GM12878 (cell line): ENCODE measurements around the gene POLE2.

Experiments
- CHD1 ChIP-seq: IDR thresholded peaks from 2 replicates; pipeline ENCODE4 v1.6.1; 2012; ENCODE audit warnings: low read depth, low read length, improper control_type of control experiment
- CHD2 ChIP-seq: IDR thresholded peaks from 2 replicates; pipeline ENCODE4 v1.6.1; 2011; ENCODE audit warnings: low read depth, low read length, improper control_type of control experiment, borderline replicate concordance
- HDAC2 ChIP-seq: fragments of 200-600 bp; sonication (generic); IDR thresholded peaks from 2 replicates; pipeline ENCODE4 v1.6.1; 2017
- PAX8 ChIP-seq: fragments of 450-650 bp; IDR thresholded peaks from 2 replicates; pipeline ENCODE4 v1.6.1; 2017; ENCODE audit warnings: mild to moderate bottlenecking, moderate library complexity
- SMAD1 ChIP-seq: fragments of 450-650 bp; IDR thresholded peaks from 2 replicates; pipeline ENCODE4 v1.6.1; 2018; ENCODE audit warnings: mild to moderate bottlenecking, low read depth; ENCODE audit not compliant: partially characterized antibody
- SMC3 ChIP-seq: IDR thresholded peaks from 2 replicates; pipeline ENCODE4 v1.6.1; 2011; ENCODE audit warnings: low read length, improper control_type of control experiment, borderline replicate concordance
- YY1 ChIP-seq: IDR thresholded peaks from 2 replicates; pipeline ENCODE4 v1.6.1; 2011; ENCODE audit warnings: low read depth, mild to moderate bottlenecking, low read length
- ZNF274 ChIP-seq: IDR thresholded peaks from one replicate; pipeline ENCODE4 v1.8.0; 2011; ENCODE audit not compliant: insufficient read length, insufficient read depth
- TF ChIP-seq, protein P1 (sequence below): IDR thresholded peaks from 2 replicates; pipeline ENCODE4 v1.6.1; 2012; ENCODE audit warnings: low read depth, low read length, improper control_type of control experiment
- TF ChIP-seq, protein P2 (sequence below), 3 experiments: IDR thresholded peaks in 2 of 3; conservative IDR thresholded peaks in 1 of 3; 2 replicates each; pipeline ENCODE4 v1.5.1; 2011; ENCODE audit warnings: low read depth in 3 of 3, low read length in 3 of 3, mild to moderate bottlenecking in 3 of 3, control low read depth in 2 of 3, moderate library complexity in 2 of 3, inconsistent platforms in 1 of 3, mixed read lengths in 1 of 3; ENCODE audit not compliant: control insufficient read depth in 2 of 3, insufficient read depth in 1 of 3; ENCODE audit errors: extremely low read depth in 1 of 3
- TF ChIP-seq, protein P3 (sequence below): fragments of 450-650 bp; formaldehyde crosslinking; IDR thresholded peaks from 2 replicates; pipeline ENCODE4 v1.5.0; 2022; ENCODE audit warnings: mild to moderate bottlenecking, missing genetic modification characterization
- TF ChIP-seq, protein P4 (sequence below): IDR thresholded peaks from 2 replicates; pipeline ENCODE4 v1.6.1; 2011; ENCODE audit warnings: low read depth, low read length, improper control_type of control experiment, borderline replicate concordance

DNA sequence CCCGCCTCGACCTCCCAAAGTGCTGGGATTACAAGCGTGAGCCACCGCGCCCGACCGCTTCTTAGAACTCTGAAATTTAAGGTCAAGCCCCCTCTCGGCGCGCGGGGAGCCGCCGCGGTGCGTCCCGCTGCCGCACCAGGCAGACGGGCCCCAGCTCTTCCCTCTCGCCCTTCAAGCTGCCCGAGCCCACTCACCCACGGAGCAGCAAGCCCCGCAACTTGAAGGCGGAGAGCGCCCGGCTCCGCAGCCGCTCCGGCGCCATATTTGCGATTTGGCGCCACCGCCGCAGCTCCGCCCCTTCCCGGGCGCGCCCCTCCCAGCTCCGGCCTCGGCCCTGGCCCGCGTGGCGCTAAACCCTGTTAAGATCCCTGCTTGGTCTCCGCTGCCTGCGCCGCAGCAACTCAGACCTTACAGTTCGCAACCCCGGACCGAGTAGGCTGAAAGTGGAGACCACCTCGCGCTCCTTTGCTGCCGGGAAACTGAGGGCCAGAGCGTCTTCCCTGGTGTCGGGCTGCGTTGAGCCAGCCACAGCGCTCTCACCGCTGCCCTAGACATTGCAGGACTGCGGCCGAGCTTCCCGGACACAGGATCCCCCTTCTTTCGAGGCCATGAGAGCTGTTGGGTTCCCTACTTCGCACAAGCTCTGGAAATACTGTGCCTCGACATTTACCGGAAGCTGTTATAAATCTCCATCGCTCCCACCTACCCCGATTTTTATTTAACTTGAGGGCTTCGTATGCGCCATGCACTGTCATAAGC, at the start of gene POLE2:
- no peak for TF ChIP-seq CHD1
- peak; percentile 97 for TF ChIP-seq YY1
- no peak for TF ChIP-seq CHD2
- no peak for TF ChIP-seq ZNF274
- TF ChIP-seq SMC3: no peak
- no peak for TF ChIP-seq PAX8
- TF ChIP-seq, protein P1, sequence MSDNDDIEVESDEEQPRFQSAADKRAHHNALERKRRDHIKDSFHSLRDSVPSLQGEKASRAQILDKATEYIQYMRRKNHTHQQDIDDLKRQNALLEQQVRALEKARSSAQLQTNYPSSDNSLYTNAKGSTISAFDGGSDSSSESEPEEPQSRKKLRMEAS: peak; percentile 80
- TF ChIP-seq, protein P2, sequence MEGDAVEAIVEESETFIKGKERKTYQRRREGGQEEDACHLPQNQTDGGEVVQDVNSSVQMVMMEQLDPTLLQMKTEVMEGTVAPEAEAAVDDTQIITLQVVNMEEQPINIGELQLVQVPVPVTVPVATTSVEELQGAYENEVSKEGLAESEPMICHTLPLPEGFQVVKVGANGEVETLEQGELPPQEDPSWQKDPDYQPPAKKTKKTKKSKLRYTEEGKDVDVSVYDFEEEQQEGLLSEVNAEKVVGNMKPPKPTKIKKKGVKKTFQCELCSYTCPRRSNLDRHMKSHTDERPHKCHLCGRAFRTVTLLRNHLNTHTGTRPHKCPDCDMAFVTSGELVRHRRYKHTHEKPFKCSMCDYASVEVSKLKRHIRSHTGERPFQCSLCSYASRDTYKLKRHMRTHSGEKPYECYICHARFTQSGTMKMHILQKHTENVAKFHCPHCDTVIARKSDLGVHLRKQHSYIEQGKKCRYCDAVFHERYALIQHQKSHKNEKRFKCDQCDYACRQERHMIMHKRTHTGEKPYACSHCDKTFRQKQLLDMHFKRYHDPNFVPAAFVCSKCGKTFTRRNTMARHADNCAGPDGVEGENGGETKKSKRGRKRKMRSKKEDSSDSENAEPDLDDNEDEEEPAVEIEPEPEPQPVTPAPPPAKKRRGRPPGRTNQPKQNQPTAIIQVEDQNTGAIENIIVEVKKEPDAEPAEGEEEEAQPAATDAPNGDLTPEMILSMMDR (IDR thresholded peaks at IDR 0.05 in 2 of 3, conservative IDR thresholded peaks at IDR 0.05 in 1 of 3; ENCODE audit: control insufficient read depth in 2 of 3, extremely low read depth in 1 of 3, insufficient read depth in 1 of 3, low read depth in 3 of 3, low read length in 3 of 3): no peak
- TF ChIP-seq, protein P3, sequence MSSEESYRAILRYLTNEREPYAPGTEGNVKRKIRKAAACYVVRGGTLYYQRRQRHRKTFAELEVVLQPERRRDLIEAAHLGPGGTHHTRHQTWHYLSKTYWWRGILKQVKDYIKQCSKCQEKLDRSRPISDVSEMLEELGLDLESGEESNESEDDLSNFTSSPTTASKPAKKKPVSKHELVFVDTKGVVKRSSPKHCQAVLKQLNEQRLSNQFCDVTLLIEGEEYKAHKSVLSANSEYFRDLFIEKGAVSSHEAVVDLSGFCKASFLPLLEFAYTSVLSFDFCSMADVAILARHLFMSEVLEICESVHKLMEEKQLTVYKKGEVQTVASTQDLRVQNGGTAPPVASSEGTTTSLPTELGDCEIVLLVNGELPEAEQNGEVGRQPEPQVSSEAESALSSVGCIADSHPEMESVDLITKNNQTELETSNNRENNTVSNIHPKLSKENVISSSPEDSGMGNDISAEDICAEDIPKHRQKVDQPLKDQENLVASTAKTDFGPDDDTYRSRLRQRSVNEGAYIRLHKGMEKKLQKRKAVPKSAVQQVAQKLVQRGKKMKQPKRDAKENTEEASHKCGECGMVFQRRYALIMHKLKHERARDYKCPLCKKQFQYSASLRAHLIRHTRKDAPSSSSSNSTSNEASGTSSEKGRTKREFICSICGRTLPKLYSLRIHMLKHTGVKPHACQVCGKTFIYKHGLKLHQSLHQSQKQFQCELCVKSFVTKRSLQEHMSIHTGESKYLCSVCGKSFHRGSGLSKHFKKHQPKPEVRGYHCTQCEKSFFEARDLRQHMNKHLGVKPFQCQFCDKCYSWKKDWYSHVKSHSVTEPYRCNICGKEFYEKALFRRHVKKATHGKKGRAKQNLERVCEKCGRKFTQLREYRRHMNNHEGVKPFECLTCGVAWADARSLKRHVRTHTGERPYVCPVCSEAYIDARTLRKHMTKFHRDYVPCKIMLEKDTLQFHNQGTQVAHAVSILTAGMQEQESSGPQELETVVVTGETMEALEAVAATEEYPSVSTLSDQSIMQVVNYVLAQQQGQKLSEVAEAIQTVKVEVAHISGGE (CRISPR knock-in tag): no peak
- TF ChIP-seq HDAC2: no peak
- TF ChIP-seq, protein P4, sequence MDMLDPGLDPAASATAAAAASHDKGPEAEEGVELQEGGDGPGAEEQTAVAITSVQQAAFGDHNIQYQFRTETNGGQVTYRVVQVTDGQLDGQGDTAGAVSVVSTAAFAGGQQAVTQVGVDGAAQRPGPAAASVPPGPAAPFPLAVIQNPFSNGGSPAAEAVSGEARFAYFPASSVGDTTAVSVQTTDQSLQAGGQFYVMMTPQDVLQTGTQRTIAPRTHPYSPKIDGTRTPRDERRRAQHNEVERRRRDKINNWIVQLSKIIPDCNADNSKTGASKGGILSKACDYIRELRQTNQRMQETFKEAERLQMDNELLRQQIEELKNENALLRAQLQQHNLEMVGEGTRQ: no peak
- no peak for TF ChIP-seq SMAD1
